ENCODE measurements around the gene GFI1. TPM values are rescaled to one million over a fixed set of nuclear protein-coding genes. Genes with fewer than 3 reads are reported as not detected.

The GFI1 gene
- total RNA-seq, 2 experiments from 2014 or later: 87.8 to 101 TPM

- ATAC-seq (no peak), DNase-seq (no peak)
- peak overlapping the region; percentile 81 for H3K27ac Mint-ChIP-seq
Observed at GRCh38 chr1:92475029-92475428, 11.7 kb downstream of the GFI1 start.

DNA sequence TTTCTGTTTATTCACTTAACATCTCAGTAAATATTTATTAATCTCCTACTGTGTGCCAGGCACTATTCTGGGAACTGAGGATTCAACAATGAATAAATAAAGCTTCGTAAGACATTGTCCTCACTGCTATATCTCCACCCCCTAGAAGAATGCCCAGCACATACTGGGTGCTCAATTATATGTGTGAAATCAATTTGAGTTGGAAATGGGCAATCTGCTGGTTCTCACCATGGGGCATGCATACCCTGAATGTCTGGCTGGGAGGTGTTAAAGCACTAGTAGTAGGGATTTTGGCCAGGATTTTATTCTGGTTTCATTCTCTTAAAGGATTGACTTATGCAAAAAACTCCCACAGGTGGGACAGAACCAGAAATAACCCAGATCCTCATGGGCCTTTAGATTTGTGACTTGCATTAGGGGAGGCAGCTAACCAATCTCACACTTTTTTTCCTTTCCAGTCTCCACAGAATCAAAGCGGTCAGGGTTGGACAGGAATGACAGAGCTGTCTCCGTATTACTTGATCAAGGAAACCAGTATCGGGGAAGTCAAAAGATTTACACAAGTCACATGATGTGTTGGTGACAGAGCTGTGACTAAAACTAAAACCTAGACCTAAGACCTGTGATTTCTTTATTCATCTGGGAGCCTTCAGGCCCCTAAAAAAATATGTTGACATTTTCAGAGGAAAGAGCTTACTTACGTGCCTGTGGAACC is 12.8 kb downstream of the GFI1 start:
- Mint-ChIP-seq H3K36me3 (peaks cover 78% of the 10 kb centered on the region), H3K4me1 (peaks cover 78% of the 10 kb centered on the region), H3K9me3 (ENCODE audit: low read depth) (no peaks in the 10 kb centered on the region), H3K4me3 (peak overlapping the region; percentile 5), H3K27me3 (no peaks in the 10 kb centered on the region), H3K27ac (peak overlapping the region; percentile 81)
- peak; percentile 77 for DNase-seq
- CTCF ChIA-PET: interaction anchor here (0.7 to 3.4 kb wide), 14 partner anchors 9 to 166 kb away, joined by 3 to 25 read pairs (median 4); partner anchors contain the start of gene GFI1
- ATAC-seq: peak; percentile 74

More at GRCh38 chr1:92475029-92475428, 11.7 kb downstream of the GFI1 start:
- Mint-ChIP-seq H3K27me3 (no peaks in the 10 kb centered on the region), H3K9me3 (ENCODE audit: low read depth) (no peaks in the 10 kb centered on the region), H3K4me3 (peak overlapping the region; percentile 20), H3K36me3 (peaks cover 84% of the 10 kb centered on the region), H3K4me1 (peaks cover 87% of the 10 kb centered on the region)
- CTCF ChIA-PET: interaction anchor here (0.9 to 3.4 kb wide), 14 partner anchors 8 to 167 kb away, joined by 3 to 25 read pairs (median 4); partner anchors contain the start of gene GFI1

GRCh38 chr1:92470216-92470615 is 16.5 kb downstream of the GFI1 start:
- H3K9me3 Mint-ChIP-seq (ENCODE audit: low read depth): no peaks in the 10 kb centered on the region
- H3K4me1 Mint-ChIP-seq: peaks cover 62% of the 10 kb centered on the region
- H3K27ac Mint-ChIP-seq: no peak overlapping the region
- H3K36me3 Mint-ChIP-seq: peaks cover 54% of the 10 kb centered on the region
- no peaks in the 10 kb centered on the region for H3K27me3 Mint-ChIP-seq
- CTCF ChIA-PET: interaction anchor here (0.7 to 2.1 kb wide), 4 partner anchors 10 to 864 kb away, joined by 3 to 7 read pairs (median 4); no protein-coding TSS in a partner anchor
- H3K4me3 Mint-ChIP-seq: no peak overlapping the region
- ATAC-seq (no peak), DNase-seq (no peak)

- Mint-ChIP-seq H3K9me3 (ENCODE audit: low read depth) (no peaks in the 10 kb centered on the region), H3K4me3 (no peak overlapping the region), H3K27me3 (no peaks in the 10 kb centered on the region), H3K36me3 (peaks cover 31% of the 10 kb centered on the region), H3K27ac (peak overlapping the region; percentile 49), H3K4me1 (peaks cover 63% of the 10 kb centered on the region)
- no peak for DNase-seq
- ATAC-seq: no peak
- CTCF ChIA-PET: interaction anchor here (1.5 kb wide), 1 partner anchor 18 kb away, joined by 8 read pairs; no protein-coding TSS in a partner anchor
Observed at GRCh38 chr1:92466683-92467352, 19.9 kb downstream of the GFI1 start.

DNA sequence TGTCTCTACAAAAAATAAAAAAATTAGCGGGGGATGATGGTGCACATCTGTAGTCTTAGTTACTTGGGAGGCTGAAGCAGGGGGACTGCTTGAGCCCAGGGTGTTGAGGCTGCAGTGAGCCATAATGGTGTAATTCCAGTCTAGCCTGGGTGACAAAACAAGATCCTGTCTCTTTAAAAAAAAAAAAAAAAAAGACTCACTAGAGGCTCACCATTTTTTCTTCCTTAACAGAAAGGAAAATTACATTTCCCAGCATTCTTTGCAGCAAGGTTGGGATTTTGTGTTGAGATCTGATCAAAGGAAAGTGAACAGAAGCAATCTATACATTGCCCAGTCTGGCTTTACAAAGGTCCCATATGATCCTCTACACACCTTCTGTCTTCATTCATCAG is 21.5 kb downstream of the GFI1 start:
- Mint-ChIP-seq H3K27ac (peak overlapping the region; percentile 74), H3K4me1 (peaks cover 68% of the 10 kb centered on the region), H3K9me3 (ENCODE audit: low read depth) (no peaks in the 10 kb centered on the region), H3K4me3 (no peak overlapping the region), H3K27me3 (no peaks in the 10 kb centered on the region), H3K36me3 (peaks cover 22% of the 10 kb centered on the region)
- DNase-seq: no peak
- CTCF ChIA-PET: interaction anchor here (0.7 to 1.6 kb wide), 5 partner anchors 20 to 155 kb away, joined by 3 to 5 read pairs (median 3); no protein-coding TSS in a partner anchor
- no peak for ATAC-seq

DNA sequence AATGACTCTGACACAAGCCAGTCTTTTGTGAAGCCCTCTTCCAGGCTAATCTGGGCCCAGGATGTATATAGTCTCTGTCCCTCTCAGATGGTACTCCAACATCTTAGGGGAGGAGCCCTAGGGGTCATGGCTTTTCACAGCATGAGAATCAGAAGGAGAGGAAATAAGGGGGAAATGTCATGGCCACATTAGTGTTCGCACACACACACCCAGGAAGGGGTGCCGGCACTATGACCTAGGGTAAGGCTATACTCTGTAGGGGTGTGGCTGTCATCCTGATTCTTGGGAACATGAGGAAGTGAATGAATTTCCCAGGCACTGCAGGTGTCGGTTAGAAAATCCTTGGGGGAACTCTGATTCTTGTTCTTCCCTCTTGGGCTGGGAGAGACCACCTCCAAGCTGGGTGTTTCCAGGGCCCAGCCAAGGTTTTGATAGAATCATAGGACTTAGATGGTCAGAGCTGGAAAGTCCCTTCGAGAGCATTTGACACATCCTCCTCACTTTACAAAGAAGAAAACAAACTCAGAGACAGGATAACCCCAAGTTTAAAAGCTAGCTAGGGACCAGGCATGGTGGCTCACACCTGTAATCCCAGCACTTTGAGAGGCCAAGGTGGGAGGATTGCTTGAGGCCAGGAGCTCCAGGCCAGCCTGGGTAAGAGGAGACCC is 22.0 kb downstream of the GFI1 start:
- DNase-seq (no peak), ATAC-seq (peak; percentile 43)
- CTCF ChIA-PET: interaction anchor here (1.1 to 1.6 kb wide), 4 partner anchors 52 to 154 kb away, joined by 3 to 5 read pairs (median 3); no protein-coding TSS in a partner anchor
- Mint-ChIP-seq H3K36me3 (peaks cover 18% of the 10 kb centered on the region), H3K4me1 (peaks cover 72% of the 10 kb centered on the region), H3K27ac (peak overlapping the region; percentile 74), H3K9me3 (ENCODE audit: low read depth) (no peaks in the 10 kb centered on the region), H3K27me3 (no peaks in the 10 kb centered on the region), H3K4me3 (no peak overlapping the region)

DNA sequence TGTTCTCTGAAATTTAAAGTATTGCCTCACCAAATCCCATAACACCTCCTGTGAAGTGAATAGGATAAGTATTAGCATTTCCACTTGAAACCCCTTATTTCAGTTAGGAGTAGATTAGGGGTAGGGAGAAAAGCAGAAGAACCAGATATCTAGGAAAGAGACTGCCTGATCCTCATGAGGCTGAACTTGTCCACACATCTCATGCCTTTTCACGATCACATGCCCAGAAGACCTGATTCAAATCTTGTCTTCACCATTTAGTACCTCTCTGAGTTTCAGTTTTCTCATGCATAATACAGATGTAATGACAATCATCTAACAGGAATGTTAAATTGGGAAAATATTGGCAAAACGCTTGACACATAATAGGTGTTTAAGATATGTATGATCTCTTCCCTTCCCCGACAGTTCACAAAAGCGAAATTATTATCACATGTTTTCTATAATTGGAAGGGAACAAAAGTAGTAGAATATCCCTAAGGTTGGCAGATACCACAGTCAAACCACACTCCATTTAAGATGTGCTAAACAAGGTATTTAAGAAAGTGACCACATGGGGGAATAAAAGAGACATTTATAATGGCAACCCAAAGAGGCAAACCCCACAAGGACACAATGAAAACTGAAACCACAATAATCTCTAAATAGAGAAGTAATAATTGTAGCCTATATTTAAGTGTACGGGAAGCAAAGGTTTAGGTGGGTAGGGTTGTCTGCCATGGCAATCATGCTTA is 25.2 kb downstream of the GFI1 start:
- Mint-ChIP-seq H3K36me3 (peaks cover 9% of the 10 kb centered on the region), H3K27ac (peak overlapping the region; percentile 63), H3K4me3 (no peak overlapping the region), H3K9me3 (ENCODE audit: low read depth) (no peaks in the 10 kb centered on the region), H3K4me1 (peaks cover 68% of the 10 kb centered on the region), H3K27me3 (no peaks in the 10 kb centered on the region)
- peak; percentile 24 for ATAC-seq
- DNase-seq: no peak
- CTCF ChIA-PET: interaction anchor here (1.5 kb wide), 1 partner anchor 144 kb away, joined by 3 read pairs; no protein-coding TSS in a partner anchor

GRCh38 chr1:92459871-92460320 is 26.8 kb downstream of the GFI1 start:
- peak; percentile 38 for ATAC-seq
- Mint-ChIP-seq H3K4me1 (peaks cover 56% of the 10 kb centered on the region), H3K9me3 (ENCODE audit: low read depth) (no peaks in the 10 kb centered on the region), H3K27me3 (no peaks in the 10 kb centered on the region), H3K4me3 (peak overlapping the region; percentile 46), H3K36me3 (peaks cover 1% of the 10 kb centered on the region), H3K27ac (peak overlapping the region; percentile 91)
- CTCF ChIA-PET: interaction anchor here (0.6 to 2.0 kb wide), 6 partner anchors 10 to 150 kb away, joined by 3 to 7 read pairs (median 4); no protein-coding TSS in a partner anchor
- DNase-seq: no peak

DNA sequence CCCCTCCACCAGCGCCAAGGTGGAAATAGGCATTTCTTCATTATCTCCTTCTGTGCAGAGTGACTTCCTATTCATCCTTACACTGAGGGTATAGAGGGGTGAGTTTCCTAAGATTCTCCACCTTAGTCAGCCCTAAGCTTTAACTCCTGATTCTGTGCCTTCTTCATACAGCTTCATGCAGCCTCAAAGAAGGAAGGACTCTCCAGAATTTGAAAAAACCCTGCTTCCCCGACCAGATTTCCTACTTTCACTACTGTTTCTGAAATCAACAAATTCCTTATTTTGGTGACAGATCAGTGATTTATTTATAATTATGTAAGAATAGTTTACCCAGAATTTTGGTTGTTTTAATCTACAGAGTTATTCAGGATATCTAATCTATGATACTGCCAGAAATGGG is 28.6 kb downstream of the GFI1 start:
- H3K4me3 Mint-ChIP-seq: no peak overlapping the region
- no peak overlapping the region for H3K27ac Mint-ChIP-seq
- no peaks in the 10 kb centered on the region for H3K9me3 Mint-ChIP-seq (ENCODE audit: low read depth)
- H3K4me1 Mint-ChIP-seq: peaks cover 41% of the 10 kb centered on the region
- ATAC-seq (no peak), DNase-seq (no peak)
- CTCF ChIA-PET: interaction anchor here (1.1 kb wide), 1 partner anchor 144 kb away, joined by 5 read pairs; no protein-coding TSS in a partner anchor
- H3K36me3 Mint-ChIP-seq: no peaks in the 10 kb centered on the region
- H3K27me3 Mint-ChIP-seq: no peaks in the 10 kb centered on the region

GRCh38 chr1:92447976-92448375 is 38.7 kb downstream of the GFI1 start:
- CTCF ChIA-PET: no interaction called here
- ATAC-seq: no peak
- H3K4me1 Mint-ChIP-seq: peaks cover 16% of the 10 kb centered on the region
- no peaks in the 10 kb centered on the region for H3K9me3 Mint-ChIP-seq (ENCODE audit: low read depth)
- no peak overlapping the region for H3K4me3 Mint-ChIP-seq
- H3K36me3 Mint-ChIP-seq: no peaks in the 10 kb centered on the region
- H3K27me3 Mint-ChIP-seq: peaks cover 5% of the 10 kb centered on the region
- no peak overlapping the region for H3K27ac Mint-ChIP-seq
- no peak for DNase-seq

DNA sequence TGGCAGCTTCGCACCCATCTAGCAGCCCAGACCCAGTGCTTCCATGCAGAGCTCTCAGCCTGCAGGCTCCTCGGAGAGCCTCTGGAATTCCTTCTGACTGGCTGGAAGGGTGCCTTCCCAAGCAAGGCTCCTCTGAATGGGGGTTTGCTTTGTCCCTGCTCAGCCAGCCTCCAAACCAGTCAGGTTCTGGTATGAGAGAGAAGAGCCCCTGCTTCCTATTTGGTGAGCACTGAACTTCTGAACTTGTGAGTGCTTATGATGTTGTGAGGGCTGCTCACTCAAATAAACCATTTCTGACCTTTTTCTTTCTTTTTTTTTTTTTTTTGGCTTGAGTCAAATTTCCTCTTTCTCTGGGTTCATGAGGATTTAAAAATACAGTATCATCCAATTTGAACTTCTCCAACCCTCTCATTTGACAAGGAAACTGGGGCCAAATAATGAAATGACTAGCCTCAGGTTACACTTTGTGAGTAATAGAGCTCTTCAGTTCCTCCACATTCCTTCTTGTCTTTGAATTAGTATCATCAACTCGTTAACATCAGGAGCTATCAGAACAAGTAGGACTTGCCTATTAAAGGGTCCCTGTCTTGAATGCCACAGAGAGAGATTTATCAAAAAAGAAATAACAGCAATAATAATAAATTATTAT is 39.6 kb downstream of the GFI1 start:
- peaks cover 16% of the 10 kb centered on the region for H3K4me1 Mint-ChIP-seq
- H3K36me3 Mint-ChIP-seq: no peaks in the 10 kb centered on the region
- no peak overlapping the region for H3K4me3 Mint-ChIP-seq
- DNase-seq (no peak), ATAC-seq (no peak)
- peaks cover 5% of the 10 kb centered on the region for H3K27me3 Mint-ChIP-seq
- CTCF ChIA-PET: interaction anchor here (1.0 kb wide), 1 partner anchor 39 kb away, joined by 5 read pairs; no protein-coding TSS in a partner anchor
- H3K27ac Mint-ChIP-seq: no peak overlapping the region
- H3K9me3 Mint-ChIP-seq (ENCODE audit: low read depth): no peaks in the 10 kb centered on the region

- Mint-ChIP-seq H3K4me1 (peaks cover 16% of the 10 kb centered on the region), H3K4me3 (no peak overlapping the region), H3K36me3 (no peaks in the 10 kb centered on the region), H3K27ac (no peak overlapping the region), H3K9me3 (ENCODE audit: low read depth) (no peaks in the 10 kb centered on the region), H3K27me3 (peaks cover 5% of the 10 kb centered on the region)
- DNase-seq: no peak
- CTCF ChIA-PET: no interaction called here
- no peak for ATAC-seq
Observed at GRCh38 chr1:92446546-92446945, 40.2 kb downstream of the GFI1 start.
